Central memory CD8-positive, alpha-beta T cell (primary cell): Measurements from ENCODE around the gene FAM180B.
"Not testable (repeated sequence)": the region's sequence is repeated elsewhere in the genome, so short reads cannot be mapped to it uniquely, and the experiment has no call there.

ENCODE experiments used
- ATAC-seq: fragments of 150-1000 bp; cut with Tn5 transposase; replicated peaks from 2 replicates; pipeline ENCODE4 v1.10.0; 2022; ENCODE audit warnings: mild to moderate bottlenecking, moderate FRiP score, moderate number of reproducible peaks; ENCODE audit not compliant: poor library complexity, severe bottlenecking; ENCODE audit errors: extremely low read depth
- DNase-seq, 2 donors: peaks; one replicate each; pipeline ENCODE4 v3.0.0; 2021; ENCODE audit warnings: low spot score in 2 of 2
- H3K27ac Mint-ChIP-seq: one replicate; pipeline ENCODE4 v1.8.0; 2022; ENCODE audit warnings: low read depth, mild to moderate bottlenecking, moderate library complexity, mixed read lengths
- H3K27me3 Mint-ChIP-seq: one replicate; pipeline ENCODE4 v1.8.0; 2022; ENCODE audit warnings: mixed read lengths
- H3K36me3 Mint-ChIP-seq: one replicate; pipeline ENCODE4 v1.8.0; 2022; ENCODE audit warnings: mild to moderate bottlenecking, moderate library complexity, mixed read lengths; ENCODE audit not compliant: insufficient read depth
- H3K4me1 Mint-ChIP-seq: one replicate; pipeline ENCODE4 v1.8.0; 2022; ENCODE audit warnings: mixed read lengths
- H3K4me3 Mint-ChIP-seq: one replicate; pipeline ENCODE4 v1.8.0; 2022; ENCODE audit warnings: mild to moderate bottlenecking, moderate library complexity, mixed read lengths
- H3K9me3 Mint-ChIP-seq: one replicate; pipeline ENCODE4 v1.8.0; 2022; ENCODE audit warnings: mixed read lengths

FAM180B gene

DNA sequence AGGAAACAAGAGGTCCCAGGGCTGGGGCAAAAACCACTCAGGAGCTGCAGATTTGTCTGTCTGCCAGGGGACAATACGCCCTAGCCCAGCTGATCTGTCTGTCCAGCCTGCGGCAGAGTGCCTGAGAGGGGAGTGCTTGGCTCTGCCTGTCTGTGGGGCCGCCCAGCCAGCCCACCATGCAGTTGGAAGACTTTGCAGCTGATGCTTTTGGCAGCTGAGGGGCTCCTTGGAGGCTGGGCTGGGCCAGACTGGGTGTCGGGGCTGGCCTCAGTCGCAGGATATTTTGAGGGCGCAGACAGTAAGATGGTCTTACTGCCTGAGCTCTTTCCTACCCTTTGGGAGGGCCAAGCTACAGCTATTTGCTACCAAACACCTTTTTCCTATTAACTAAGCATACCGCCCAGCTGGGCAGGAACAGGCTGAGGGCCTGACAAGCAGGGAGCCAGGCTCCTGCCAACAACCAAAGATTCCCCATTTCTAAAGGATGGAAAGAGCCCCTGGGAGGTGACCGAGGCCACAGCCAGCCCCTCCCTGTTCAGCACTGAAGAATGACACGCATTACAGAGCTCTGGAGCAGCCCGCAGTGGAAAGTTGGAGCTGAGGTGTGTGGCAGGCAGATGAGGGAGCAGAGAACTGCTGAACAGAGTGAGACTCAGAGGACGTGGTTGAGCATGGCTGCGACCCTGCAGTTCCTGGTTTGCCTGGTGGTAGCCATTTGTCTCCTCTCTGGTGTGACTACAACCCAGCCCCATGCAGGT, at the start of gene FAM180B:
Gene FAM180B, plus strand, starts transcription at position 581 of the 758 bp plus-strand sequence. Its CDS starts 91 bp downstream, at position 672.
- Mint-ChIP-seq H3K9me3 (no peaks in the 10 kb centered on the region), H3K36me3 (peaks cover 27% of the 10 kb centered on the region), H3K27ac (no peak within 1 kb of the TSS), H3K27me3 (no peaks in the 10 kb centered on the region), H3K4me3 (no peak within 1 kb of the TSS), H3K4me1 (no peaks in the 10 kb centered on the region)
- ATAC-seq (no peak), DNase-seq (no peak)

- DNase-seq (no peak), ATAC-seq (no peak)
- Mint-ChIP-seq H3K4me1 (peaks cover 49% of the 10 kb centered on the region), H3K36me3 (peaks cover 27% of the 10 kb centered on the region), H3K27ac (no peak overlapping the region), H3K4me3 (no peak overlapping the region), H3K27me3 (no peaks in the 10 kb centered on the region), H3K9me3 (no peaks in the 10 kb centered on the region)
Measured at GRCh38 chr11:47536915-47537314, 49.6 kb upstream of the FAM180B start.

DNA sequence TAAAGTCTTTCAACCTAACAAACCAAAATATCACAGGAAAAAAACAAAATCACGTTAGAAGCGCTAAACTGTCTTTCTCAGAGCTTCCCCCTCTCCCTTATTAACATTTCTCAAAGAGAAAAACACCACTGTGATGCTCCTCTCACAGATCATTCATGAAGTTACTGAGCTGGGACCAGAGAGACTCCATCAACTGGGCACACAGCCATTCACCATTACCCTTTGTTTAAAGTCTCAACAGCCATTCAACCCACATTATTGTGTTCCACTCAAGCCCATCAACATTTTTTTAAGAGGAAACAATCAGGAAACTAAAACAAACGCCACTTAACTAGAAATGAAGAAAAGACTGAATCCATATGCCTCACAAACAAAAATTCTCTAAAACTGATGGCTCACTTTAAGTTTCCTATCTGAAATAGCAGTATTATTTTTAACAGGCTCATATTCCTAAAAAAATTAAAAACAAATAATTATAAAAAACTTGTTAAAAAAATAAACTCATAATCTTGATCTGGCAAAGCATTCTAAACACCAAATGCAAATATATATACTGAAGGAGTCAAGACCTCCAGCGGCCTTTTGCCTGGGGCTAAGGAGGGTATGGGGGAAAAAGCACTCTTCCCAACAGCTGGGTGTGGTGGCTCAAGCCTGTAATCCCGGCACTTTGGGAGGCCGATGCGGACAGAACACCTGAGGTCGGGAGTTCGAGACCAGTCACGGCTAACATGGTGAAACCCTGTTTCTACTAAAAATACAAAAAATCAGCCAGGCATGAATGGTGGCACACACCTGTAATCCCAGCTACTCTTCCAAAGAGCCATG, 47.5 kb upstream of the FAM180B start:
- peak overlapping the region; percentile 58 for H3K4me3 Mint-ChIP-seq
- peaks cover 55% of the 10 kb centered on the region for H3K4me1 Mint-ChIP-seq
- DNase-seq = no peak

DNA sequence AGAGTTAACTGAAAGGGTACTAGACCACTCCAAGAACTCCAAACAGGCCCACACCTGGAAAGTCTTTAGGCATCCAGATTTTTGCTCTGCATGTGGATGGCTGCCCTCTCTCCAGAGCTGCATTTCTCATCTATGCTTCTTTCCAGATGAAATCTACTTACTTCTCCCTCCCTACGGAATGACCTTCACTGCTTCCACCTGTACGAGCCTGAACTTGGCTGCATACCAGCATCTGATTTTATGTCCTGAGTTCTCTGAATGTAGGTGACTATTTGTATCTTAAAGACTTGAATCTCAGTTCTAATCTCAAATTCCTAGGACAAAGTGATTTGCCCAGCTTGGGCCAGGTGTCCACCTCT, 46.8 kb upstream of the FAM180B start:
- ATAC-seq (no peak), DNase-seq (no peak)
- Mint-ChIP-seq H3K27ac (peak overlapping the region; percentile 85), H3K4me3 (no peak overlapping the region), H3K27me3 (no peaks in the 10 kb centered on the region), H3K36me3 (peaks cover 26% of the 10 kb centered on the region), H3K4me1 (peaks cover 62% of the 10 kb centered on the region), H3K9me3 (no peaks in the 10 kb centered on the region)

More for the DNA sequence above, 47.5 kb upstream of the FAM180B start:
- ATAC-seq = no peak
- Mint-ChIP-seq H3K36me3 (peaks cover 27% of the 10 kb centered on the region), H3K9me3 (no peaks in the 10 kb centered on the region), H3K27ac (peak overlapping the region; percentile 84), H3K27me3 (no peaks in the 10 kb centered on the region)

GRCh38 chr11:47541070-47541469, 45.4 kb upstream of the FAM180B start:
- peak overlapping the region; percentile 66 for H3K4me3 Mint-ChIP-seq
- peaks cover 57% of the 10 kb centered on the region for H3K4me1 Mint-ChIP-seq
- H3K36me3 Mint-ChIP-seq = peaks cover 15% of the 10 kb centered on the region
- peak; percentile 64 for ATAC-seq
- DNase-seq = no peak
- no peaks in the 10 kb centered on the region for H3K27me3 Mint-ChIP-seq
- peak overlapping the region; percentile 85 for H3K27ac Mint-ChIP-seq
- no peaks in the 10 kb centered on the region for H3K9me3 Mint-ChIP-seq

DNA sequence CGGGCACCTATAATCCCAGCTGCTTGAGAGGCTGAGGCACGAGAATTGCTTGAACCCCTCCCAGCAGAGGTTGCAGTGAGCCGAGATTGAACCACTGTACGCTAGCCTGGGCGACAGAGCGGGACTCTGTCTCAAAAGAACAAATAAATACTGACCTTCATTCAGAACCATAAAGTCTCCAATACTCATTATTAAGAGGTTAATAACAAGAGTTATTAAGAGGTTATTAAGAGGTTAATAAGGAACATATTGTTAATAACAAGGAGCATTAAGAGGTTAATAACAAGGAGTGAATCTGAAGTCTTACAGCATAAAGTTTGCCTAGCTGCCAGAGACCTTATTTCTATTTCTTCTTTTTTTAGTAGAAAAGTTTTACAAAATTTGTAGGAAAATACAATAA, 41.2 kb upstream of the FAM180B start:
- Mint-ChIP-seq H3K4me3 (no peak overlapping the region), H3K36me3 (peaks cover 6% of the 10 kb centered on the region), H3K27ac (no peak overlapping the region), H3K9me3 (no peaks in the 10 kb centered on the region), H3K27me3 (no peaks in the 10 kb centered on the region), H3K4me1 (peaks cover 56% of the 10 kb centered on the region)
- DNase-seq = no peak
- ATAC-seq = no peak

GRCh38 chr11:47546274-47546673, 40.2 kb upstream of the FAM180B start:
- DNase-seq, H3K27ac Mint-ChIP-seq, H3K27me3 Mint-ChIP-seq, ATAC-seq, H3K36me3 Mint-ChIP-seq, H3K9me3 Mint-ChIP-seq, H3K4me3 Mint-ChIP-seq: not testable (repeated sequence)
- peaks cover 56% of the 10 kb centered on the region for H3K4me1 Mint-ChIP-seq

DNA sequence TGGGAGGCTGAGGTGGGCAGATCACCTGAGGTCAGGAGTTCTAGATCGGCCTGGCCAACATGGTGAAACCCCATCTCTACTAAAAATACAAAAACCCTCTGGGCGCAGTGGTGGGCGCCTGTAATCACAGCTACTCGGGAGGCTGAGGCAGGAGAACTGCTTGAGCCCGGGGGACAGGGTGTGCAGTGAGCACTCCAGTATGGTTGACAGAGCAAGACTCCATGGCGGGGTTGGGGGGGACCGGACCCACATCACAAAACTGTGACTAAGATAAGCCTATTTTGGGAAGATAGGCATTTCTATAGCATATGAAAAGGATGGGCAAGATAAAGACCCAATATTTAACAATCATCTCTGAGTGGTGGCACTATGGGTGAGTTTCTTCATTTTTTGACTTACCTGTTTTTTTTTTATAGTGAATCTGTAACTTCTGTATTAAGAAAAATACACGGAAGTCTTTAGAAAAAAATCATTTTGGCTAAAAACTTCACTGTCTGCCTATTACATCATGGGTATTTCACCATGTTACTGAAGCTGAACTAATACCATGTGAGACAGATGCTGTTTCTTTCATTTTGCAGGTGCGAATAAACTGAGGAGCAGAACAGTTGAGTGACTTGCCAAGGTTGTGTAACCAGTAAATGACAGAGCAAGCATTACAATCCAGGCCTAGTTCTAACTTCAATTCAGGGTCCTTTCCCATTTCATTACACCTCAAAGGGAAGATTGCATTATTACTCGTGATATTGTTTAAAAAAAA, 36.0 kb upstream of the FAM180B start:
- DNase-seq (no peak), ATAC-seq (no peak)
- Mint-ChIP-seq H3K27ac (no peak overlapping the region), H3K4me1 (peaks cover 46% of the 10 kb centered on the region), H3K9me3 (no peaks in the 10 kb centered on the region), H3K27me3 (no peaks in the 10 kb centered on the region), H3K4me3 (peak overlapping the region; percentile 99), H3K36me3 (peaks cover 10% of the 10 kb centered on the region)

DNA sequence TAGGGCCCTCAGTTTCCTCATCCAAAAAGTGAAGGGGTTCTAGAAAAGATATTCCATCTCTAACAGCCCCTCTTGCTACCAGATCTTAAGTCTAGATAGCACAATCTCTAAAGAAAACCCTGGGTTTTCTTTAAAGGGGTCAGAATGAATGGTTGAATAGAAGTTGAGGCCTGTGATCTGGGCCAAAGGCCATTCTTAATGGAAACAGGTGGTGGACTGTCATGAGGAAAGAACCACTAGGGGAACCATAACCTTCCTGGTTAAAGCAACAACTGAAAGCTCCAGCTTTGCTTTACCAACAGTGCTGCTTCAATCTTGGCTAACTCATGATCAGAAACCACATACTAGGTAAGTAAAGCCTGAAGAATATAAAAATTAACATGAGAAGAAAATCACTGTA, 35.4 kb upstream of the FAM180B start:
- Mint-ChIP-seq H3K4me1 (peaks cover 46% of the 10 kb centered on the region), H3K27me3 (no peaks in the 10 kb centered on the region), H3K36me3 (peaks cover 10% of the 10 kb centered on the region), H3K27ac (peak overlapping the region; percentile 93), H3K9me3 (no peaks in the 10 kb centered on the region), H3K4me3 (peak overlapping the region; percentile 99)
- ATAC-seq (no peak), DNase-seq (no peak)

GRCh38 chr11:47552056-47552565, 34.4 kb upstream of the FAM180B start:
- ATAC-seq (no peak), DNase-seq (no peak)
- H3K36me3 Mint-ChIP-seq = peaks cover 10% of the 10 kb centered on the region
- H3K4me1 Mint-ChIP-seq = peaks cover 37% of the 10 kb centered on the region
- peak overlapping the region; percentile 93 for H3K27ac Mint-ChIP-seq
- no peaks in the 10 kb centered on the region for H3K9me3 Mint-ChIP-seq
- H3K27me3 Mint-ChIP-seq = no peaks in the 10 kb centered on the region
- peak overlapping the region; percentile 99 for H3K4me3 Mint-ChIP-seq

DNA sequence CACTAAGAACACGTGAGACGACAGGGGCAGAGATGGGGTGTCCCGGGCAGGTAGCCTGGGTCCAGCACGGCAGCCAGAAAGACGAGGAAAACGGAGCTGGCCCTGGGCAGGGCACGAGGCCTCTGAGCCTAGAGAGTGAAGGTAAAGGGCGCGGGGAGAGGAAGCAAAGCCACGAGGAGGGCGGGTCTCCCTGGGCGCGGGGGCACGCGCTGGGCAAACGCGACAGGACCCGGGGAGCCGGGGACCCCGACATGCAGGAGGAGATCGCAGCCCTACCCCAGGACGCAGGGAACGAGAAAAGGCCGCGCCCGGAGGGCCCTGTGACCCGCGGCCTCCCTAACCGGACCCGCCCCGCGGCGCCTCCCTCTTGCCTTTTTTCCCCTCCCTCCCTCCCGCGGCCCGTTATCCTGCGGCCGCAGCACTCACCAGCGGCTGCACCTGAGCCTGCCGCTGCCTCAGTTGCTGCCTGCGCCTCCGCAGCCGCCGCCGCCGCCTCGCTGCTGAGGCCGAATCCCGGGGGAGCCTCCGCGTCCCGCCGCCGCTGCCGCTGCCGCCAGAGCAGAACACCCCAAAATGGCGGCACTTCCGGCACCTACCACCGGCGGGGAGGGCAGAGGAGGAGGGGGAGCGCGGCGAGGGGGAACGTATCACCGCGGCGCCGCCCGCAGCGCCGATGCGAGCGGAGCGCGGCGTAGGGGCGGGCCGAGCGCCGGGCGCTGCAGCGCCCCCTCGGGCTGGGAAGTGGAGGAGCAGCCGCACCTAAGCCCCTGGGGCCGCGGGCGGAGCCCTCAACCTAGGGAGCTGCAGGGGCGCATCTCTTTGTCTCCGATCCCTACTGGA, 33.7 kb upstream of the FAM180B start, which contains the start of gene CELF1:
Gene CELF1, minus strand, starts transcription at position 567 of the 840 bp plus-strand sequence. CDS start 53,609 bp downstream, outside the sequence.
- H3K27ac Mint-ChIP-seq = peak within 1 kb of the TSS; percentile 93
- H3K4me3 Mint-ChIP-seq = peak within 1 kb of the TSS; percentile 99
- no peaks in the 10 kb centered on the region for H3K9me3 Mint-ChIP-seq
- peaks cover 10% of the 10 kb centered on the region for H3K36me3 Mint-ChIP-seq
- ATAC-seq (peak; percentile 96), DNase-seq (peak; percentile 81 to 84)
- no peaks in the 10 kb centered on the region for H3K27me3 Mint-ChIP-seq
- peaks cover 35% of the 10 kb centered on the region for H3K4me1 Mint-ChIP-seq
